ENCODE measurements around the gene SLC41A3.

SLC41A3 gene

DNA sequence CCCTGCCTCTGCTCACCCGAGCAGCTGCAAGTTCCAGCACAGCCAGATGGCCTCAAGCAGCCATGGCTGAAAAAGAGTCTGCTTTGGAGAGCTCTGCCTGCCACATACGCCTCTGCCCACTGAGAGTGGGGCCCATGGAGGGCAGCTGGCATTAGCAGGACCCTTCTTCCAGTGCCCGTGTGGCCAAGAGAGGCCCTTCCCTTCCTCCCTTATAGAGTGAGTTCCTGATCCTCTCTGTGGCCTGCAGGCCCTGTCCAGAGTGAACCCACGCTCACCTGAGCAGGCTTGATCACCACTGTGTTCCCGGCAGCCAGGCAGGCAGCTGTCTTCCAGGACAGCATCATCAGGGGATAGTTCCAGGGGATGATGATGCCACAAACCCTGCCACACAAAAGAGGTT lies 41.4 kb upstream of the SLC41A3 start:
- Histone ChIP-seq H3K4me3 (ENCODE audit: low read depth, low read length) (no peak overlapping the region), H3K4me1 (ENCODE audit: control insufficient read depth, insufficient read depth, low read length) (no peaks in the 10 kb centered on the region), H3K27ac (ENCODE audit: extremely low read depth, low read depth, low read length) (no peak overlapping the region), H3K9me3 (ENCODE audit: control insufficient read depth, insufficient read depth, low read depth, low read length) (no peaks in the 10 kb centered on the region), H3K36me3 (ENCODE audit: control insufficient read depth in 2 of 2, insufficient read depth in 1 of 2, low read length in 2 of 2) (no peaks in the 10 kb centered on the region)
- TF ChIP-seq ZNF311 (tag by site-specific recombination; IDR thresholded peaks at IDR 0.05; ENCODE audit: borderline replicate concordance) (no peak), ZNF785 (tag by site-specific recombination; IDR thresholded peaks at IDR 0.05) (no peak), ZNF202 (tag by site-specific recombination; IDR thresholded peaks at IDR 0.05; ENCODE audit: borderline replicate concordance) (no peak), ZNF214 (tag by site-specific recombination; IDR thresholded peaks at IDR 0.05; ENCODE audit: borderline replicate concordance) (no peak), ZNF404 (tag by site-specific recombination; IDR thresholded peaks at IDR 0.05) (no peak)
- TF ChIP-seq, protein P1, sequence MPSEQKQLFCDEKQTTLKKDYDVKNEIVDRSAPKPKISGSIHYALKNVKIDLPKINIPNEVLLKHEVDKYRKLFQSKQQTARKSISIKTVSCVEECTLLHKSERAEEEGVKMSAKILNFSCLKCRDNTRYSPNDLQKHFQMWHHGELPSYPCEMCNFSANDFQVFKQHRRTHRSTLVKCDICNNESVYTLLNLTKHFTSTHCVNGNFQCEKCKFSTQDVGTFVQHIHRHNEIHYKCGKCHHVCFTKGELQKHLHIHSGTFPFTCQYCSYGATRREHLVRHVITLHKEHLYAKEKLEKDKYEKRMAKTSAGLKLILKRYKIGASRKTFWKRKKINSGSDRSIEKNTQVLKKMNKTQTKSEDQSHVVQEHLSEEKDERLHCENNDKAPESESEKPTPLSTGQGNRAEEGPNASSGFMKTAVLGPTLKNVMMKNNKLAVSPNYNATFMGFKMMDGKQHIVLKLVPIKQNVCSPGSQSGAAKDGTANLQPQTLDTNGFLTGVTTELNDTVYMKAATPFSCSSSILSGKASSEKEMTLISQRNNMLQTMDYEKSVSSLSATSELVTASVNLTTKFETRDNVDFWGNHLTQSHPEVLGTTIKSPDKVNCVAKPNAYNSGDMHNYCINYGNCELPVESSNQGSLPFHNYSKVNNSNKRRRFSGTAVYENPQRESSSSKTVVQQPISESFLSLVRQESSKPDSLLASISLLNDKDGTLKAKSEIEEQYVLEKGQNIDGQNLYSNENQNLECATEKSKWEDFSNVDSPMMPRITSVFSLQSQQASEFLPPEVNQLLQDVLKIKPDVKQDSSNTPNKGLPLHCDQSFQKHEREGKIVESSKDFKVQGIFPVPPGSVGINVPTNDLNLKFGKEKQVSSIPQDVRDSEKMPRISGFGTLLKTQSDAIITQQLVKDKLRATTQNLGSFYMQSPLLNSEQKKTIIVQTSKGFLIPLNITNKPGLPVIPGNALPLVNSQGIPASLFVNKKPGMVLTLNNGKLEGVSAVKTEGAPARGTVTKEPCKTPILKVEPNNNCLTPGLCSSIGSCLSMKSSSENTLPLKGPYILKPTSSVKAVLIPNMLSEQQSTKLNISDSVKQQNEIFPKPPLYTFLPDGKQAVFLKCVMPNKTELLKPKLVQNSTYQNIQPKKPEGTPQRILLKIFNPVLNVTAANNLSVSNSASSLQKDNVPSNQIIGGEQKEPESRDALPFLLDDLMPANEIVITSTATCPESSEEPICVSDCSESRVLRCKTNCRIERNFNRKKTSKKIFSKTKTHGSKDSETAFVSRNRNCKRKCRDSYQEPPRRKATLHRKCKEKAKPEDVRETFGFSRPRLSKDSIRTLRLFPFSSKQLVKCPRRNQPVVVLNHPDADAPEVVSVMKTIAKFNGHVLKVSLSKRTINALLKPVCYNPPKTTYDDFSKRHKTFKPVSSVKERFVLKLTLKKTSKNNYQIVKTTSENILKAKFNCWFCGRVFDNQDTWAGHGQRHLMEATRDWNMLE (tag by site-specific recombination; conservative IDR thresholded peaks at IDR 0.05; ENCODE audit: low read depth) = no peak
- TF ChIP-seq, protein P2, sequence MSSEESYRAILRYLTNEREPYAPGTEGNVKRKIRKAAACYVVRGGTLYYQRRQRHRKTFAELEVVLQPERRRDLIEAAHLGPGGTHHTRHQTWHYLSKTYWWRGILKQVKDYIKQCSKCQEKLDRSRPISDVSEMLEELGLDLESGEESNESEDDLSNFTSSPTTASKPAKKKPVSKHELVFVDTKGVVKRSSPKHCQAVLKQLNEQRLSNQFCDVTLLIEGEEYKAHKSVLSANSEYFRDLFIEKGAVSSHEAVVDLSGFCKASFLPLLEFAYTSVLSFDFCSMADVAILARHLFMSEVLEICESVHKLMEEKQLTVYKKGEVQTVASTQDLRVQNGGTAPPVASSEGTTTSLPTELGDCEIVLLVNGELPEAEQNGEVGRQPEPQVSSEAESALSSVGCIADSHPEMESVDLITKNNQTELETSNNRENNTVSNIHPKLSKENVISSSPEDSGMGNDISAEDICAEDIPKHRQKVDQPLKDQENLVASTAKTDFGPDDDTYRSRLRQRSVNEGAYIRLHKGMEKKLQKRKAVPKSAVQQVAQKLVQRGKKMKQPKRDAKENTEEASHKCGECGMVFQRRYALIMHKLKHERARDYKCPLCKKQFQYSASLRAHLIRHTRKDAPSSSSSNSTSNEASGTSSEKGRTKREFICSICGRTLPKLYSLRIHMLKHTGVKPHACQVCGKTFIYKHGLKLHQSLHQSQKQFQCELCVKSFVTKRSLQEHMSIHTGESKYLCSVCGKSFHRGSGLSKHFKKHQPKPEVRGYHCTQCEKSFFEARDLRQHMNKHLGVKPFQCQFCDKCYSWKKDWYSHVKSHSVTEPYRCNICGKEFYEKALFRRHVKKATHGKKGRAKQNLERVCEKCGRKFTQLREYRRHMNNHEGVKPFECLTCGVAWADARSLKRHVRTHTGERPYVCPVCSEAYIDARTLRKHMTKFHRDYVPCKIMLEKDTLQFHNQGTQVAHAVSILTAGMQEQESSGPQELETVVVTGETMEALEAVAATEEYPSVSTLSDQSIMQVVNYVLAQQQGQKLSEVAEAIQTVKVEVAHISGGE (tag by site-specific recombination; conservative IDR thresholded peaks at IDR 0.05; ENCODE audit: low read depth) = no peak
- POLR2A ChIA-PET = no interaction called here
- CTCF ChIA-PET = interaction anchor here (0.6 kb wide), 2 partner anchors 687 to 1703 kb away, joined by 3 read pairs; no protein-coding TSS in a partner anchor

DNA sequence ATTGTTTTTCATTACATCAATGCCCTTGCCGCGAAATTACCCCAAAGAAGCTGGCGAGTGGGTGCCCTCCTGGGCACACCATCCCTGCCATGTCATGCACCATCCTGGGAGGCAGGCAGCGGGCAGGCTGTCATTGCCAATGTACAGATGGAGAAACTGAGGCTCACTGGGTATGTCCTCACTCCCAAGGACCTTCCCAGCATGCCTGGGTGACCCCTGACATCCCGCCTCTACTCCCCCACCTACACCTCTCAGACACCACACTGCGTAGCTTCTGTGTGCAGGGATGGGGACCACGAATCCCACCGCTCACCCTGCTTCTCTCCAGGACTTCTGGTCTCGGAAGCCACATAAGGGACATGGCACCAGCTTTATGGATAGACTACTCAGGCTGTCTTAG lies 41.0 kb upstream of the SLC41A3 start:
- H3K9me3 ChIP-seq (ENCODE audit: control insufficient read depth, insufficient read depth, low read depth, low read length) = no peaks in the 10 kb centered on the region
- CTCF ChIA-PET = interaction anchor here (0.6 kb wide), 1 partner anchor 687 kb away, joined by 3 read pairs; no protein-coding TSS in a partner anchor
- H3K4me3 ChIP-seq (ENCODE audit: low read depth, low read length) = no peak overlapping the region
- H3K36me3 ChIP-seq (ENCODE audit: control insufficient read depth in 2 of 2, insufficient read depth in 1 of 2, low read length in 2 of 2) = no peaks in the 10 kb centered on the region
- no peaks in the 10 kb centered on the region for H3K4me1 ChIP-seq (ENCODE audit: control insufficient read depth, insufficient read depth, low read length)
- POLR2A ChIA-PET = no interaction called here
- no peak overlapping the region for H3K27ac ChIP-seq (ENCODE audit: extremely low read depth, low read depth, low read length)
- no peak for TF ChIP-seq ZNF571 (tag by site-specific recombination; IDR thresholded peaks at IDR 0.05)
- no peak for TF ChIP-seq ZNF48 (tag by site-specific recombination; IDR thresholded peaks at IDR 0.05)
- no peak for TF ChIP-seq ZNF354C (tag by site-specific recombination; IDR thresholded peaks at IDR 0.05; ENCODE audit: borderline replicate concordance, low read depth)
- TF ChIP-seq ZBTB48 (tag by site-specific recombination; IDR thresholded peaks at IDR 0.05) = no peak
- no peak for TF ChIP-seq ZNF138 (tag by site-specific recombination; IDR thresholded peaks at IDR 0.05; ENCODE audit: borderline replicate concordance)
- TF ChIP-seq ZNF530 (tag by site-specific recombination; IDR thresholded peaks at IDR 0.05; ENCODE audit: low read depth) = no peak
- TF ChIP-seq ZNF677 (tag by site-specific recombination; IDR thresholded peaks at IDR 0.05) = no peak
- TF ChIP-seq HOXD13 (CRISPR knock-in tag; IDR thresholded peaks at IDR 0.05; ENCODE audit: borderline replicate concordance) = no peak
- TF ChIP-seq, protein P3, sequence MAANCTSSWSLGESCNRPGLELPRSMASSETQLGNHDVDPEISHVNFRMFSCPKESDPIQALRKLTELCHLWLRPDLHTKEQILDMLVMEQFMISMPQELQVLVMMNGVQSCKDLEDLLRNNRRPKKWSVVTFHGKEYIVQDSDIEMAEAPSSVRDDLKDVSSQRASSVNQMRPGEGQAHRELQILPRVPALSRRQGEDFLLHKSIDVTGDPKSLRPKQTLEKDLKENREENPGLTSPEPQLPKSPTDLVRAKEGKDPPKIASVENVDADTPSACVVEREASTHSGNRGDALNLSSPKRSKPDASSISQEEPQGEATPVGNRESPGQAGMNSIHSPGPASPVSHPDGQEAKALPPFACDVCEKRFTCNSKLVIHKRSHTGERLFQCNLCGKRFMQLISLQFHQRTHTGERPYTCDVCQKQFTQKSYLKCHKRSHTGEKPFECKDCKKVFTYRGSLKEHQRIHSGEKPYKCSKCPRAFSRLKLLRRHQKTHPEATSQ (tag by site-specific recombination; IDR thresholded peaks at IDR 0.05) = no peak
- TF ChIP-seq ZNF184 (tag by site-specific recombination; IDR thresholded peaks at IDR 0.05) = no peak
- no peak for TF ChIP-seq ZBTB20 (tag by site-specific recombination; IDR thresholded peaks at IDR 0.05)
- TF ChIP-seq, protein P4, sequence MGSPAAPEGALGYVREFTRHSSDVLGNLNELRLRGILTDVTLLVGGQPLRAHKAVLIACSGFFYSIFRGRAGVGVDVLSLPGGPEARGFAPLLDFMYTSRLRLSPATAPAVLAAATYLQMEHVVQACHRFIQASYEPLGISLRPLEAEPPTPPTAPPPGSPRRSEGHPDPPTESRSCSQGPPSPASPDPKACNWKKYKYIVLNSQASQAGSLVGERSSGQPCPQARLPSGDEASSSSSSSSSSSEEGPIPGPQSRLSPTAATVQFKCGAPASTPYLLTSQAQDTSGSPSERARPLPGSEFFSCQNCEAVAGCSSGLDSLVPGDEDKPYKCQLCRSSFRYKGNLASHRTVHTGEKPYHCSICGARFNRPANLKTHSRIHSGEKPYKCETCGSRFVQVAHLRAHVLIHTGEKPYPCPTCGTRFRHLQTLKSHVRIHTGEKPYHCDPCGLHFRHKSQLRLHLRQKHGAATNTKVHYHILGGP (tag by site-specific recombination; IDR thresholded peaks at IDR 0.05) = no peak
- TF ChIP-seq ZFHX2 (tag by site-specific recombination; conservative IDR thresholded peaks at IDR 0.05) = no peak
- no peak for TF ChIP-seq MZF1 (tag by site-specific recombination; IDR thresholded peaks at IDR 0.05; ENCODE audit: borderline replicate concordance)
- TF ChIP-seq OVOL3 (tag by site-specific recombination; IDR thresholded peaks at IDR 0.05) = no peak
- TF ChIP-seq ZNF140 (tag by site-specific recombination; IDR thresholded peaks at IDR 0.05) = no peak
- no peak for TF ChIP-seq ZNF2 (tag by site-specific recombination; IDR thresholded peaks at IDR 0.05)
- TF ChIP-seq EGR2 (tag by site-specific recombination; IDR thresholded peaks at IDR 0.05; ENCODE audit: low read depth) = no peak

All from HEK293 (cell line).